ENCODE results near the gene PJVK. TPM values are rescaled to one million over a fixed set of nuclear protein-coding genes. Genes with fewer than 3 reads are reported as not detected.

The PJVK gene
- total and polyA plus RNA-seq, 2 of the 13 experiments (the other 11 are each of a cell fraction or from before 2014, with no cell fraction given), result 1.2 to 2.6 TPM

- TF ChIP-seq ZNF562 (CRISPR knock-in tag; IDR thresholded peaks at IDR 0.05; ENCODE audit: borderline replicate concordance) (no peak), CBX1 (IDR thresholded peaks at IDR 0.05; ENCODE audit: low read depth) (no peak), ZNF670 (CRISPR knock-in tag; IDR thresholded peaks at IDR 0.05; ENCODE audit: borderline replicate concordance) (0 out of 2 replicates have a peak, but pooled peaks have one; percentile 66), ZFP36L1 (CRISPR knock-in tag; IDR thresholded peaks at IDR 0.05) (0 out of 2 replicates have a peak, but pooled peaks have one; percentile 40), ZNF20 (CRISPR knock-in tag; IDR thresholded peaks at IDR 0.05) (0 out of 2 replicates have a peak, but pooled peaks have one; percentile 25), ZNF792 (CRISPR knock-in tag; IDR thresholded peaks at IDR 0.05) (no peak; the same call in 1 of the 2 replicates), ZNF770 (CRISPR knock-in tag; IDR thresholded peaks at IDR 0.05) (peak; percentile 94), HOMEZ (CRISPR knock-in tag; IDR thresholded peaks at IDR 0.05; ENCODE audit: low read depth) (peak; percentile 74; the same call in 1 of the 2 replicates), ZNF704 (CRISPR knock-in tag; IDR thresholded peaks at IDR 0.05; ENCODE audit: borderline replicate concordance) (0 out of 2 replicates have a peak, but pooled peaks have one; percentile 38), SP140L (CRISPR knock-in tag; IDR thresholded peaks at IDR 0.05; ENCODE audit: borderline replicate concordance) (no peak), SIN3A (IDR thresholded peaks at IDR 0.05; ENCODE audit: borderline replicate concordance, low read depth, low read length) (peak; percentile 79; the same call in 1 of the 2 replicates), ZFAT (CRISPR knock-in tag; conservative IDR thresholded peaks at IDR 0.05) (peak; percentile 82), HNF1A (IDR thresholded peaks at IDR 0.05; ENCODE audit: low read depth) (no peak), HNF1A (CRISPR knock-in tag; IDR thresholded peaks at IDR 0.05; ENCODE audit: borderline replicate concordance) (peak; percentile 39; the same call in 1 of the 2 replicates), TFAP4 (IDR thresholded peaks at IDR 0.05; ENCODE audit: borderline replicate concordance, low read depth) (no peak), DBP (CRISPR knock-in tag; IDR thresholded peaks at IDR 0.05; ENCODE audit: not compliant biosample characterization) (no peak), RFX3 (CRISPR knock-in tag; IDR thresholded peaks at IDR 0.05) (no peak)
These were observed 29.3 kb downstream of the PJVK start, which contains the start of gene PLEKHA3 (continued) for GRCh38 chr2:178480227-178481181.
